Measurements from ENCODE around the gene SERINC5.

SERINC5 gene

GRCh38 chr5:80127116-80127552 lies 128.7 kb downstream of the SERINC5 start:
- no peak overlapping the region for H3K27ac Mint-ChIP-seq
- no peak for DNase-seq

GRCh38 chr5:80125962-80126480 lies 129.8 kb downstream of the SERINC5 start:
- H3K27ac Mint-ChIP-seq, result no peak overlapping the region
- peaks cover 21% of the 10 kb centered on the region for H3K4me1 Mint-ChIP-seq
- peaks cover 24% of the 10 kb centered on the region for H3K9me3 Mint-ChIP-seq
- DNase-seq, result no peak
- peaks cover 23% of the 10 kb centered on the region for H3K36me3 Mint-ChIP-seq (ENCODE audit: low read depth)
- H3K4me3 Mint-ChIP-seq, result no peak overlapping the region
- TF ChIP-seq CTCF (IDR thresholded peaks at IDR 0.05), result no peak
- H3K27me3 Mint-ChIP-seq (ENCODE audit: low read depth, poor library complexity), result no peaks in the 10 kb centered on the region

More at GRCh38 chr5:80127116-80127552, 128.7 kb downstream of the SERINC5 start:
- Mint-ChIP-seq H3K36me3 (ENCODE audit: low read depth) (peaks cover 34% of the 10 kb centered on the region), H3K4me3 (no peak overlapping the region), H3K27me3 (ENCODE audit: low read depth, poor library complexity) (no peaks in the 10 kb centered on the region), H3K9me3 (peaks cover 34% of the 10 kb centered on the region), H3K4me1 (peaks cover 16% of the 10 kb centered on the region)
- TF ChIP-seq CTCF (IDR thresholded peaks at IDR 0.05), result no peak

- peaks cover 17% of the 10 kb centered on the region for H3K4me1 Mint-ChIP-seq
- peaks cover 16% of the 10 kb centered on the region for H3K36me3 Mint-ChIP-seq (ENCODE audit: low read depth)
- H3K27ac Mint-ChIP-seq, result no peak overlapping the region
- H3K27me3 Mint-ChIP-seq (ENCODE audit: low read depth, poor library complexity), result no peaks in the 10 kb centered on the region
- DNase-seq, result no peak
- peaks cover 18% of the 10 kb centered on the region for H3K9me3 Mint-ChIP-seq
- TF ChIP-seq CTCF (IDR thresholded peaks at IDR 0.05), result no peak
- no peak overlapping the region for H3K4me3 Mint-ChIP-seq
Observed at GRCh38 chr5:80125022-80125961, 130.6 kb downstream of the SERINC5 start.

- Mint-ChIP-seq H3K4me3 (no peak overlapping the region), H3K9me3 (peaks cover 18% of the 10 kb centered on the region), H3K27me3 (ENCODE audit: low read depth, poor library complexity) (no peaks in the 10 kb centered on the region), H3K36me3 (ENCODE audit: low read depth) (peaks cover 16% of the 10 kb centered on the region), H3K4me1 (peaks cover 17% of the 10 kb centered on the region), H3K27ac (no peak overlapping the region)
- TF ChIP-seq CTCF (IDR thresholded peaks at IDR 0.05), result no peak
- no peak for DNase-seq
Observed at GRCh38 chr5:80124121-80124918, 131.5 kb downstream of the SERINC5 start.

GRCh38 chr5:80122579-80122978 lies 133.3 kb downstream of the SERINC5 start:
- H3K36me3 Mint-ChIP-seq (ENCODE audit: low read depth), result peaks cover 19% of the 10 kb centered on the region
- H3K4me3 Mint-ChIP-seq, result no peak overlapping the region
- H3K27ac Mint-ChIP-seq, result no peak overlapping the region
- no peak for DNase-seq
- H3K4me1 Mint-ChIP-seq, result peaks cover 4% of the 10 kb centered on the region
- no peak for TF ChIP-seq CTCF (IDR thresholded peaks at IDR 0.05)
- peaks cover 31% of the 10 kb centered on the region for H3K9me3 Mint-ChIP-seq
- H3K27me3 Mint-ChIP-seq (ENCODE audit: low read depth, poor library complexity), result peaks cover 2% of the 10 kb centered on the region
